MCF 10A (cell line): ENCODE data around the gene LRRC23. TPM values are rescaled to one million over a fixed set of nuclear protein-coding genes. Genes with fewer than 3 reads are reported as not detected.
"Not testable (repeated sequence)": the region's sequence is repeated elsewhere in the genome, so short reads cannot be mapped to it uniquely, and the experiment has no call there.

Experiments used
- BruUV-seq: library from RNA; stranded (reverse); fragments of 400-500 nt; replicated peaks from 2 replicates; lab custom pipeline; 2021; lab: Mats Ljungman, UMichigan
- CTCF ChIA-PET: fragments of 300-600 bp; sonication (Branson Sonifier 250); formaldehyde crosslinking; extraction: SDS; loops from one replicate; lab custom pipeline; 2021; ENCODE audit warnings: antibody characterized with exemption, inconsistent platforms; lab: Yijun Ruan, JAX
- POLR2A ChIA-PET: fragments of 300-600, 350-650 bp; sonication (Branson Sonifier 250); formaldehyde crosslinking; extraction: SDS; loops from one replicate; lab custom pipeline; 2020; ENCODE audit warnings: antibody characterized with exemption, inconsistent platforms; lab: Yijun Ruan, JAX
- DNase-seq: peaks from one replicate; pipeline ENCODE4 v3.0.0-alpha.2; 2018; ENCODE audit not compliant: unreplicated experiment
- H3K27ac Mint-ChIP-seq: one replicate; pipeline ENCODE4 v1.8.0; 2022; ENCODE audit warnings: mild to moderate bottlenecking, low read depth, mixed read lengths; ENCODE audit not compliant: unreplicated experiment
- H3K27me3 Mint-ChIP-seq: one replicate; pipeline ENCODE4 v1.8.0; 2022; ENCODE audit warnings: mixed read lengths; ENCODE audit not compliant: insufficient read depth, unreplicated experiment
- H3K36me3 Mint-ChIP-seq: one replicate; pipeline ENCODE4 v1.8.0; 2022; ENCODE audit warnings: mild to moderate bottlenecking, moderate library complexity, mixed read lengths; ENCODE audit not compliant: insufficient read depth, unreplicated experiment
- H3K4me1 Mint-ChIP-seq: one replicate; pipeline ENCODE4 v1.8.0; 2022; ENCODE audit warnings: mixed read lengths; ENCODE audit not compliant: insufficient read depth, unreplicated experiment
- H3K4me3 Mint-ChIP-seq: one replicate; pipeline ENCODE4 v1.8.0; 2022; ENCODE audit warnings: mild to moderate bottlenecking, moderate library complexity, mixed read lengths; ENCODE audit not compliant: unreplicated experiment
- H3K9me3 Mint-ChIP-seq: one replicate; pipeline ENCODE4 v1.8.0; 2022; ENCODE audit warnings: mixed read lengths; ENCODE audit not compliant: unreplicated experiment
- intact Hi-C: fragments of 100-400 bp; cut with micrococcal nuclease; formaldehyde crosslinking; loops from 2 replicates; pipeline ENCODE4 v1.14.1; 2022
- total RNA-seq: library from RNA; stranded (reverse); gene quantifications from 2 replicates; pipeline ENCODE4 v1.2.3, GENCODE V29; 2022
- TF ChIP-seq, protein P1 (sequence below): fragments of 200-600 bp; IDR thresholded peaks from one replicate; pipeline ENCODE4 v1.8.0; 2022; ENCODE audit warnings: antibody characterized with exemption, mild to moderate bottlenecking; ENCODE audit not compliant: unreplicated experiment

The LRRC23 gene
- total RNA-seq, 1 experiment from 2014 or later = 7.5 TPM

DNA sequence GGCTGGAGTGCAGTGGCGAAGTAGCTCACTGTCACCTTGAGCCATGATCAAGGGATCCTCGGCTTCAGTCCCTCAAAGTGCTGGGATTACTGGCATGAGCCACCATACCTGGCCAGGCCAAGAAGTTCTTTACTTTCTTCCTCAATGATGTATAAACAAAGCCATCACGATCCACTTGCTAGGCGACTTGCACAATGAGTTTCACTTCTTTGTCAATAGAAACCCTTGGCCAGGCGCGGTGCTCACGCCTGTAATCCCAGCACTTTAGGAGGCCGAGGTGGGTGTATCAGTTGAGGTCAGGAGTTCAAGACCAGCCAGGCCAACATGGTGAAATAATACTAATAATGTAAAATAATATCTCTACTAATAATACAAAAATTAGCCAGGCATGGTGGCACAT lies 17.2 kb upstream of the LRRC23 start:
- intact Hi-C loops = no loop called here
- Mint-ChIP-seq H3K9me3 (no peaks in the 10 kb centered on the region), H3K27ac (no peak overlapping the region), H3K27me3 (no peaks in the 10 kb centered on the region), H3K4me1 (no peaks in the 10 kb centered on the region), H3K36me3 (no peaks in the 10 kb centered on the region), H3K4me3 (no peak overlapping the region)
- DNase-seq = no peak
- TF ChIP-seq, protein P1, sequence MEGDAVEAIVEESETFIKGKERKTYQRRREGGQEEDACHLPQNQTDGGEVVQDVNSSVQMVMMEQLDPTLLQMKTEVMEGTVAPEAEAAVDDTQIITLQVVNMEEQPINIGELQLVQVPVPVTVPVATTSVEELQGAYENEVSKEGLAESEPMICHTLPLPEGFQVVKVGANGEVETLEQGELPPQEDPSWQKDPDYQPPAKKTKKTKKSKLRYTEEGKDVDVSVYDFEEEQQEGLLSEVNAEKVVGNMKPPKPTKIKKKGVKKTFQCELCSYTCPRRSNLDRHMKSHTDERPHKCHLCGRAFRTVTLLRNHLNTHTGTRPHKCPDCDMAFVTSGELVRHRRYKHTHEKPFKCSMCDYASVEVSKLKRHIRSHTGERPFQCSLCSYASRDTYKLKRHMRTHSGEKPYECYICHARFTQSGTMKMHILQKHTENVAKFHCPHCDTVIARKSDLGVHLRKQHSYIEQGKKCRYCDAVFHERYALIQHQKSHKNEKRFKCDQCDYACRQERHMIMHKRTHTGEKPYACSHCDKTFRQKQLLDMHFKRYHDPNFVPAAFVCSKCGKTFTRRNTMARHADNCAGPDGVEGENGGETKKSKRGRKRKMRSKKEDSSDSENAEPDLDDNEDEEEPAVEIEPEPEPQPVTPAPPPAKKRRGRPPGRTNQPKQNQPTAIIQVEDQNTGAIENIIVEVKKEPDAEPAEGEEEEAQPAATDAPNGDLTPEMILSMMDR = no peak
- CTCF ChIA-PET = interaction anchor here (1.5 to 1.6 kb wide), 2 partner anchors 15 to 19 kb away, joined by 7 read pairs; partner anchors contain the start of gene SPSB2
- BruUV-seq = no TSS peak
- POLR2A ChIA-PET = interaction anchor here (1.2 kb wide), 1 partner anchor 14 kb away, joined by 4 read pairs; the partner anchor contains the start of gene SPSB2

DNA sequence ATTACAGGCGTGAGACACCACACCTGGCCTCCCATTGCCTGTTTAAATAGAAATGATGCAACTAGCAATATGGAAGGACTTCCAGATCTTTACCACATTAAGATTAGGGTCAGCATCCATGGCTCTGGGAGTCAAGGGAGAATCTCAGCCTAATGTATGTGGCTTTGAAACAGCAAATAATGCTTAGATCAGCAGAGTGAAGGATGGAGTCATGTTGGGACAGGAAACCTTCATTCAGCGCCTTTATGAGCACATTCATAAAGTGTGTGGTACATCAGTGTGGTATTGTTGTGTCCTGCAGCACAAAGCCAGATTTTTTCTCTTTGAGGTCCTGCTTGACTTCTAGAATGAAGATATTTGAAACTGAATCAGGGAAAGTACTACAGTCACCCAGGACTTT lies 16.3 kb upstream of the LRRC23 start:
- H3K27ac Mint-ChIP-seq = no peak overlapping the region
- intact Hi-C loops = no loop called here
- TF ChIP-seq, protein P1 = no peak
- ChIA-PET POLR2A (interaction anchor here (1.2 kb wide), 1 partner anchor 15 kb away, joined by 4 read pairs; the partner anchor contains the start of gene SPSB2), CTCF (interaction anchor here (0.6 to 1.6 kb wide), 2 partner anchors 16 to 284 kb away, joined by 3 to 7 read pairs; partner anchors contain the start of gene SPSB2)
- no peaks in the 10 kb centered on the region for H3K9me3 Mint-ChIP-seq
- no TSS peak for BruUV-seq
- no peaks in the 10 kb centered on the region for H3K36me3 Mint-ChIP-seq
- no peak for DNase-seq
- H3K4me1 Mint-ChIP-seq = no peaks in the 10 kb centered on the region
- no peaks in the 10 kb centered on the region for H3K27me3 Mint-ChIP-seq
- no peak overlapping the region for H3K4me3 Mint-ChIP-seq

DNA sequence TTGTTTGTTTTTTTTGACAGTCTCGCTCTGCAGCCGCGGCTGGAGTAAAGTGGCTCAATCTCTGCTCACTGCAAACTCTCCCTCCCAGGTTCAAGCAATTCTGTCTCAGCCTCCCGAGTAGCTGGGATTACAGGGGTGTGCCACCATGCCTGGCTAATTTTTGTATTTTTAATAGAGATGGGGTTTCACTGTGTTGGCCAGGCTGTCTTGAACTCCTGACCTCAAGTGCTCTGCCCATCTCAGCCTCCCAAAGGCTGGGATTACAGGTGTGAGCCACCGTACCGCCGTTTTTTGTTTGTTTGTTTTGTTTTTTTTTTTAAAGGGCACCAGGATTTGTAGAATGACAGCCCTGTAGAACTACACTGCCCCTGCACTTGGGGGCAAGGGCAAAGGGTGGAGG lies 15.8 kb upstream of the LRRC23 start:
- H3K27ac Mint-ChIP-seq, BruUV-seq, H3K4me3 Mint-ChIP-seq, H3K27me3 Mint-ChIP-seq, H3K9me3 Mint-ChIP-seq, DNase-seq, H3K4me1 Mint-ChIP-seq, H3K36me3 Mint-ChIP-seq, intact Hi-C loops: not testable (repeated sequence)
- ChIA-PET POLR2A (interaction anchor here (1.2 kb wide), 1 partner anchor 16 kb away, joined by 4 read pairs; the partner anchor contains the start of gene SPSB2), CTCF (interaction anchor here (1.2 to 1.6 kb wide), 2 partner anchors 16 to 37 kb away, joined by 3 to 7 read pairs; partner anchors contain the start of gene SPSB2)

DNA sequence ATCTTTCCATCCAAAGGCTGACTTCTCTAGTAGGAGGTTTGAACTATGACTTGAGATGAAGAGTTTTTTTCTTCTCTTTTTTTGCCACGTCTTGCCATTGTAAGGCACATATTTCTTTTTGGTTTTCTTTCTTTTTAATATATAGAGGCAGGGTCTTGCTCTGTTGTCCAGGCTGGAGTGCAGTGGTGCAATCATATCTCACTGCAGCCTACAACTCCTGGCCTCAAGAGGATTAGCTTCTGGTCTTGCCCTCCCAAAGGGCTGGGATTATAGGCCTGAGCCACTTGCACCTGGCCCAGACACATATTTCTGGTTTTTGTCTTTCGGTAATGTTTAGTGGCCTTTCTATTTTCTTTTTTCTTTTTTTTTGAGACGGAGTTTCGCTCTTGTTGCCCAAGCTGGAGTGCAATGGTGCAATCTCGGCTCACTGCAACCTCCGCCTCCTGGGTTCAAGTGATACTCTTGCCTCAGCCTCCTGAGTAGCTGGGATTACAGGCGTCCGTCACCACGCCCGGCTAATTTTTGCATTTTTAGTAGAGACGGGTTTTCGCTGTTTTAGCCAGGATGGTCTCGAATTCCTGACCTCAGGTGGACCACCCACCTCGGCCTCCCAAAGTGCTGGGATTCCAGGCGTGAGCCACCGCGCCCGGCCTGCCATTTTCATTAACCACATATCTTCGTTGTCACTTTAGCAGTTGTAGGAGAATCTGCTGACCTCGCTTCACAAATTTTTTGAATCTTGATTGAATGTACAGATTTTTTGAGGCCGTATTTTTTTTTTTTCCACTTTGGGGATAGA lies 14.6 kb upstream of the LRRC23 start:
- DNase-seq, H3K36me3 Mint-ChIP-seq, H3K4me3 Mint-ChIP-seq, H3K27me3 Mint-ChIP-seq, H3K9me3 Mint-ChIP-seq, BruUV-seq, H3K4me1 Mint-ChIP-seq, intact Hi-C loops: not testable (repeated sequence)
- H3K27ac Mint-ChIP-seq = peak overlapping the region; percentile 74
- POLR2A ChIA-PET = interaction anchor here (0.5 to 2.4 kb wide), 5 partner anchors 10 to 71 kb away, joined by 3 to 37 read pairs (median 4); partner anchors contain the start of genes SPSB2 and TPI1
- CTCF ChIA-PET = interaction anchor here (1.2 kb wide), 1 partner anchor 35 kb away, joined by 3 read pairs; no protein-coding TSS in a partner anchor
